DND-41 (cell line): Measurements from ENCODE around the gene PLA2G4B.

Experiments
- CTCF ChIP-seq: IDR thresholded peaks from 2 replicates; pipeline ENCODE4 v1.5.1; 2012; ENCODE audit warnings: borderline replicate concordance, low read length, moderate library complexity, mild to moderate bottlenecking; ENCODE audit not compliant: poor library complexity, severe bottlenecking; ENCODE audit errors: extremely low read depth
- EZH2 ChIP-seq: IDR thresholded peaks from 3 replicates; pipeline ENCODE4 v1.6.1; 2012; ENCODE audit warnings: borderline replicate concordance, low read depth, mild to moderate bottlenecking, moderate library complexity, low read length, inconsistent platforms; ENCODE audit not compliant: severe bottlenecking

- TF ChIP-seq CTCF = no peak
- TF ChIP-seq EZH2 = no peak
Observed at GRCh38 chr15:41842229-41842628, 3.6 kb downstream of the PLA2G4B start.
